Measurements from ENCODE around the gene ZWILCH.

- TF ChIP-seq CTCF (IDR thresholded peaks at IDR 0.05; ENCODE audit: low read length) (no peak), EZH2 (IDR thresholded peaks at IDR 0.05; ENCODE audit: borderline replicate concordance, low read length) (no peak)
These were observed 10.8 kb downstream of the ZWILCH start for GRCh38 chr15:66515901-66516322.

Measured in OCI-LY1 (cell line).